ENCODE data around the gene MRPS7.
A peak's percentile ranks its signal among the peaks of the same experiment; 100 is the strongest.

MRPS7 gene

GRCh38 chr17:75295201-75296158 lies 33.8 kb downstream of the MRPS7 start:
- Histone ChIP-seq H3K27ac (ENCODE audit: extremely low read depth, low read depth, low read length) (no peak overlapping the region), H3K4me3 (ENCODE audit: low read depth, low read length) (no peak overlapping the region), H3K36me3 (ENCODE audit: control insufficient read depth in 2 of 2, insufficient read depth in 1 of 2, low read length in 2 of 2) (no peaks in the 10 kb centered on the region; a peak in 1 of 3 replicates), H3K9me3 (ENCODE audit: control insufficient read depth, insufficient read depth, low read depth, low read length) (no peaks in the 10 kb centered on the region), H3K4me1 (ENCODE audit: control insufficient read depth, insufficient read depth, low read length) (no peaks in the 10 kb centered on the region)
- ChIA-PET CTCF (interaction anchor here (0.6 kb wide), 3 partner anchors 25 to 296 kb away, joined by 4 to 6 read pairs (median 6); no protein-coding TSS in a partner anchor), POLR2A (interaction anchor here (0.9 kb wide), 1 partner anchor 110 kb away, joined by 10 read pairs; the partner anchor contains the start of gene GRB2)
- TF ChIP-seq ZNF394 (tag by site-specific recombination; IDR thresholded peaks at IDR 0.05; ENCODE audit: borderline replicate concordance) (no peak), ZNF521 (tag by site-specific recombination; IDR thresholded peaks at IDR 0.05) (no peak), REPIN1 (tag by site-specific recombination; IDR thresholded peaks at IDR 0.05; ENCODE audit: low read depth) (no peak), ZNF140 (tag by site-specific recombination; IDR thresholded peaks at IDR 0.05) (no peak), PRDM2 (tag by site-specific recombination; IDR thresholded peaks at IDR 0.05; ENCODE audit: borderline replicate concordance) (no peak), ZNF121 (tag by site-specific recombination; IDR thresholded peaks at IDR 0.05) (peak; percentile 7; the same call in 1 of the 2 replicates), ZNF211 (tag by site-specific recombination; IDR thresholded peaks at IDR 0.05; ENCODE audit: low read depth) (no peak), ZFP3 (tag by site-specific recombination; IDR thresholded peaks at IDR 0.05; ENCODE audit: low read depth) (no peak), SP7 (tag by site-specific recombination; IDR thresholded peaks at IDR 0.05) (no peak)

- H3K4me3 ChIP-seq (ENCODE audit: low read depth, low read length), result no peak overlapping the region
- no peaks in the 10 kb centered on the region for H3K4me1 ChIP-seq (ENCODE audit: control insufficient read depth, insufficient read depth, low read length)
- no peaks in the 10 kb centered on the region for H3K9me3 ChIP-seq (ENCODE audit: control insufficient read depth, insufficient read depth, low read depth, low read length)
- ChIA-PET POLR2A (interaction anchor here (0.6 to 1.3 kb wide), 3 partner anchors 10 to 101 kb away, joined by 3 to 8 read pairs (median 4); partner anchors contain the start of gene SLC25A19), CTCF (interaction anchor here (0.8 to 1.0 kb wide), 2 partner anchors 28 to 48 kb away, joined by 3 read pairs; no protein-coding TSS in a partner anchor)
- H3K27ac ChIP-seq (ENCODE audit: extremely low read depth, low read depth, low read length), result no peak overlapping the region
- TF ChIP-seq SALL2 (tag by site-specific recombination; IDR thresholded peaks at IDR 0.05; ENCODE audit: borderline replicate concordance) (no peak), ZNF37A (tag by site-specific recombination; IDR thresholded peaks at IDR 0.05) (no peak), GLI4 (tag by site-specific recombination; IDR thresholded peaks at IDR 0.05) (no peak), PBX3 (CRISPR knock-in tag; IDR thresholded peaks at IDR 0.05) (no peak), ZNF433 (tag by site-specific recombination; IDR thresholded peaks at IDR 0.05; ENCODE audit: low read depth) (no peak), ZNF132 (tag by site-specific recombination; IDR thresholded peaks at IDR 0.05; ENCODE audit: borderline replicate concordance) (no peak), ZNF76 (tag by site-specific recombination; IDR thresholded peaks at IDR 0.05; ENCODE audit: borderline replicate concordance, low read depth) (no peak), ZNF175 (tag by site-specific recombination; IDR thresholded peaks at IDR 0.05) (no peak)
- TF ChIP-seq, protein P1, sequence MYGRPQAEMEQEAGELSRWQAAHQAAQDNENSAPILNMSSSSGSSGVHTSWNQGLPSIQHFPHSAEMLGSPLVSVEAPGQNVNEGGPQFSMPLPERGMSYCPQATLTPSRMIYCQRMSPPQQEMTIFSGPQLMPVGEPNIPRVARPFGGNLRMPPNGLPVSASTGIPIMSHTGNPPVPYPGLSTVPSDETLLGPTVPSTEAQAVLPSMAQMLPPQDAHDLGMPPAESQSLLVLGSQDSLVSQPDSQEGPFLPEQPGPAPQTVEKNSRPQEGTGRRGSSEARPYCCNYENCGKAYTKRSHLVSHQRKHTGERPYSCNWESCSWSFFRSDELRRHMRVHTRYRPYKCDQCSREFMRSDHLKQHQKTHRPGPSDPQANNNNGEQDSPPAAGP (tag by site-specific recombination; IDR thresholded peaks at IDR 0.05), result no peak
- TF ChIP-seq, protein P2, sequence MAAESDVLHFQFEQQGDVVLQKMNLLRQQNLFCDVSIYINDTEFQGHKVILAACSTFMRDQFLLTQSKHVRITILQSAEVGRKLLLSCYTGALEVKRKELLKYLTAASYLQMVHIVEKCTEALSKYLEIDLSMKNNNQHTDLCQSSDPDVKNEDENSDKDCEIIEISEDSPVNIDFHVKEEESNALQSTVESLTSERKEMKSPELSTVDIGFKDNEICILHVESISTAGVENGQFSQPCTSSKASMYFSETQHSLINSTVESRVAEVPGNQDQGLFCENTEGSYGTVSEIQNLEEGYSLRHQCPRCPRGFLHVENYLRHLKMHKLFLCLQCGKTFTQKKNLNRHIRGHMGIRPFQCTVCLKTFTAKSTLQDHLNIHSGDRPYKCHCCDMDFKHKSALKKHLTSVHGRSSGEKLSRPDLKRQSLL (tag by site-specific recombination; IDR thresholded peaks at IDR 0.05), result no peak
- H3K36me3 ChIP-seq (ENCODE audit: control insufficient read depth in 2 of 2, insufficient read depth in 1 of 2, low read length in 2 of 2), result no peaks in the 10 kb centered on the region; a peak in 1 of 3 replicates
These were observed 38.6 kb downstream of the MRPS7 start for GRCh38 chr17:75300280-75300679.

Measured in HEK293 (cell line).